CD14-positive monocyte (primary cell): Measurements from ENCODE around the gene SOX5. TPM values are rescaled to one million over a fixed set of nuclear protein-coding genes. Genes with fewer than 3 reads are reported as not detected.

Source experiments
- DNase-seq, 3 donors: peaks; one replicate each; pipeline ENCODE4 v3.0.0-alpha.2; 2011 to 2022
- H2AFZ ChIP-seq: 2 replicates; pipeline ENCODE4 v1.6.0; 2012; ENCODE audit warnings: mild to moderate bottlenecking, low read depth, low read length, inconsistent platforms; ENCODE audit not compliant: insufficient read depth, poor library complexity, severe bottlenecking
- H3K27ac ChIP-seq, 2 donors: 1 replicate in 1 of 2; 2 replicates in 1 of 2; pipeline ENCODE4 v1.5.1; 2012 to 2013; ENCODE audit warnings: low read length in 2 of 2, control low read depth in 1 of 2, inconsistent platforms in 1 of 2, low read depth in 1 of 2, mild to moderate bottlenecking in 1 of 2
- H3K27me3 ChIP-seq, 2 donors: one replicate each; pipeline versions ENCODE4 v1.6.0 to v1.6.1; 2011 to 2013; ENCODE audit warnings: low read length in 2 of 2; ENCODE audit not compliant: control insufficient read depth in 2 of 2, insufficient read depth in 2 of 2
- H3K36me3 ChIP-seq, 2 donors: replicated peaks in 1 of 2; 1 replicate in 1 of 2; 2 replicates in 1 of 2; pipeline versions ENCODE4 v1.5.1 to v1.6.1; 2012 to 2013; ENCODE audit warnings: low read length in 2 of 2, control low read depth in 1 of 2, inconsistent platforms in 1 of 2, mild to moderate bottlenecking in 1 of 2; ENCODE audit not compliant: insufficient read depth in 2 of 2, control insufficient read depth in 1 of 2
- H3K4me1 ChIP-seq, 2 donors: 1 replicate in 1 of 2; 2 replicates in 1 of 2; pipeline versions ENCODE4 v1.5.1 to v1.6.1; 2012 to 2013; ENCODE audit warnings: low read length in 2 of 2, control low read depth in 1 of 2, inconsistent platforms in 1 of 2, mild to moderate bottlenecking in 1 of 2, moderate library complexity in 1 of 2; ENCODE audit not compliant: insufficient read depth in 2 of 2, control insufficient read depth in 1 of 2
- H3K4me2 ChIP-seq: replicated peaks from 2 replicates; pipeline ENCODE3; 2012; ENCODE audit warnings: low read length, moderate library complexity, mild to moderate bottlenecking; ENCODE audit not compliant: poor library complexity, severe bottlenecking; ENCODE audit errors: extremely low read depth
- H3K4me3 ChIP-seq, 3 experiments: fragments of 200-600 bp in 1 of 3; sonication (generic) in 1 of 3; replicated peaks in 1 of 3; 1 replicate in 2 of 3; 2 replicates in 1 of 3; pipeline ENCODE4 v1.5.1; 2011 to 2013; ENCODE audit warnings: low read length in 3 of 3, mild to moderate bottlenecking in 3 of 3, control low read depth in 2 of 3, low read depth in 2 of 3, inconsistent platforms in 1 of 3, moderate library complexity in 1 of 3
- H3K79me2 ChIP-seq: 2 replicates; pipeline ENCODE4 v1.6.0; 2012; ENCODE audit warnings: mild to moderate bottlenecking, control low read depth, inconsistent platforms, low read length, moderate library complexity; ENCODE audit not compliant: insufficient read depth
- H3K9ac ChIP-seq: 2 replicates; pipeline ENCODE4 v1.6.0; 2017; ENCODE audit warnings: low read length, mild to moderate bottlenecking; ENCODE audit not compliant: insufficient read depth, poor library complexity, severe bottlenecking
- H3K9me3 ChIP-seq, 2 donors: replicated peaks in 1 of 2; 1 replicate in 1 of 2; 2 replicates in 1 of 2; pipeline versions ENCODE4 v1.5.1 to v1.6.1; 2012 to 2013; ENCODE audit warnings: low read length in 2 of 2, control low read depth in 1 of 2; ENCODE audit not compliant: control insufficient read depth in 1 of 2, insufficient read depth in 1 of 2
- H4K20me1 ChIP-seq: 2 replicates; pipeline ENCODE4 v1.6.0; 2012; ENCODE audit warnings: mild to moderate bottlenecking, low read length, control low read depth, moderate library complexity; ENCODE audit not compliant: insufficient read depth
- H3K27ac Mint-ChIP-seq, 7 donors: one replicate each; pipeline ENCODE4 v1.8.0; 2020; ENCODE audit warnings: mild to moderate bottlenecking in 7 of 7, mixed read lengths in 7 of 7, moderate library complexity in 6 of 7, inconsistent platforms in 2 of 7
- H3K27me3 Mint-ChIP-seq, 3 donors: one replicate each; pipeline ENCODE4 v1.8.0; 2021 to 2022; ENCODE audit warnings: low read depth in 3 of 3, mild to moderate bottlenecking in 3 of 3, mixed read lengths in 3 of 3, moderate library complexity in 3 of 3, inconsistent platforms in 1 of 3
- H3K36me3 Mint-ChIP-seq, 2 donors: one replicate each; pipeline ENCODE4 v1.8.0; 2020; ENCODE audit warnings: mixed read lengths in 2 of 2, inconsistent platforms in 1 of 2, mild to moderate bottlenecking in 1 of 2
- H3K4me1 Mint-ChIP-seq: one replicate; pipeline ENCODE4 v1.8.0; 2020; ENCODE audit warnings: mild to moderate bottlenecking, mixed read lengths
- H3K4me3 Mint-ChIP-seq, 2 donors: one replicate each; pipeline ENCODE4 v1.8.0; 2020; ENCODE audit warnings: mild to moderate bottlenecking in 2 of 2, mixed read lengths in 2 of 2, moderate library complexity in 1 of 2
- H3K9me3 Mint-ChIP-seq, 7 donors: one replicate each; pipeline ENCODE4 v1.8.0; 2020 to 2022; ENCODE audit warnings: mixed read lengths in 7 of 7, mild to moderate bottlenecking in 6 of 7, moderate library complexity in 6 of 7, inconsistent platforms in 2 of 7
- WGBS: methylation state at CpG from one replicate; pipeline ENCODE4 v1.1.5; 2013; ENCODE audit warnings: missing lambda C conversion rate; ENCODE audit not compliant: insufficient coverage; 5-methylcytosine and 5-hydroxymethylcytosine counted together
- intact Hi-C, 2 donors: fragments of 100-400 bp; cut with micrococcal nuclease; formaldehyde crosslinking; loops; one replicate each; pipeline versions ENCODE4 v1.15.0 to v1.15.1; 2023
- polyA plus RNA-seq, 3 donors: library from polyadenylated mRNA; depleted of rRNA in 1 of 3; unstranded in 2 of 3; stranded (reverse) in 1 of 3; fragments of 300-500 nt in 2 of 3; fragments of >200 nt in 1 of 3; fragmentation: Illumina TruSeq in 2 of 3; gene quantifications; 1 replicate in 2 of 3; 2 replicates in 1 of 3; pipeline ENCODE4 v1.2.3, GENCODE V29; 2012 to 2021
- TF ChIP-seq, protein P1 (sequence below): fragments of 200-600 bp; IDR thresholded peaks from one replicate; pipeline ENCODE4 v1.8.0; 2022; ENCODE audit warnings: antibody characterized with exemption, mild to moderate bottlenecking

SOX5 gene
- polyA plus RNA-seq, 3 donors = not detected

- Mint-ChIP-seq H3K4me3 (no peak overlapping the region), H3K27me3 (peaks cover 0 to 1% (median 0%) of the 10 kb centered on the region in 3 donors), H3K27ac (no peak overlapping the region), H3K4me1 (no peaks in the 10 kb centered on the region), H3K9me3 (peaks cover 0 to 2% (median 0%) of the 10 kb centered on the region in 7 donors), H3K36me3 (no peaks in the 10 kb centered on the region)
- Histone ChIP-seq H2AFZ (no peak overlapping the region), H3K9me3 (peaks cover 0 to 3% of the 10 kb centered on the region in 2 donors), H3K4me2 (no peak overlapping the region), H4K20me1 (no peaks in the 10 kb centered on the region), H3K36me3 (no peaks in the 10 kb centered on the region), H3K4me3 (no peak overlapping the region), H3K27me3 (no peaks in the 10 kb centered on the region), H3K4me1 (no peaks in the 10 kb centered on the region), H3K9ac (no peak overlapping the region), H3K79me2 (no peaks in the 10 kb centered on the region), H3K27ac (no peak overlapping the region)
- 83% methylated on average over 2 of the region's 6 CpGs for WGBS
- DNase-seq = no peak
- TF ChIP-seq, protein P1, sequence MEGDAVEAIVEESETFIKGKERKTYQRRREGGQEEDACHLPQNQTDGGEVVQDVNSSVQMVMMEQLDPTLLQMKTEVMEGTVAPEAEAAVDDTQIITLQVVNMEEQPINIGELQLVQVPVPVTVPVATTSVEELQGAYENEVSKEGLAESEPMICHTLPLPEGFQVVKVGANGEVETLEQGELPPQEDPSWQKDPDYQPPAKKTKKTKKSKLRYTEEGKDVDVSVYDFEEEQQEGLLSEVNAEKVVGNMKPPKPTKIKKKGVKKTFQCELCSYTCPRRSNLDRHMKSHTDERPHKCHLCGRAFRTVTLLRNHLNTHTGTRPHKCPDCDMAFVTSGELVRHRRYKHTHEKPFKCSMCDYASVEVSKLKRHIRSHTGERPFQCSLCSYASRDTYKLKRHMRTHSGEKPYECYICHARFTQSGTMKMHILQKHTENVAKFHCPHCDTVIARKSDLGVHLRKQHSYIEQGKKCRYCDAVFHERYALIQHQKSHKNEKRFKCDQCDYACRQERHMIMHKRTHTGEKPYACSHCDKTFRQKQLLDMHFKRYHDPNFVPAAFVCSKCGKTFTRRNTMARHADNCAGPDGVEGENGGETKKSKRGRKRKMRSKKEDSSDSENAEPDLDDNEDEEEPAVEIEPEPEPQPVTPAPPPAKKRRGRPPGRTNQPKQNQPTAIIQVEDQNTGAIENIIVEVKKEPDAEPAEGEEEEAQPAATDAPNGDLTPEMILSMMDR = no peak
- intact Hi-C loops = no loop called here
Observed at GRCh38 chr12:23704992-23705943, 244.2 kb downstream of the SOX5 start.

DNA sequence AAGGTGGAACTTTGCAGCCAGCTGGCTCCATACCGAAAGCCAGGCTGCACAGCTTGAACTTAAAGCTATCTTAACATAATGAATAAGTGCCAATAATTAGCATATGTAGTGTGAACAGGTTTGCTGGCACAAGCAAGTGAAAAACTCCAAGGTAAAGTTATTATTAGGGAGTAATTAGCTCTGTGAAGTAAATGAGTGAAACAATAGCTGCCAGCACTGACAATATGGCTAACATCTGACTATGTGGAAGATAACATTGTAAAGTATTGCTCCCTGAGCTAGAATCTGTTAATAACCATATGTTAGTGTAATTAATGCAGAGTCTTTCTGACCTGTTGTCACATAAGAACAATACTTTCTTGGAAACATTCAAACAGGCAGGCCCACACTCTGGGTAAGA, 246.4 kb downstream of the SOX5 start:
- intact Hi-C loops = no loop called here
- Mint-ChIP-seq H3K36me3 (no peaks in the 10 kb centered on the region), H3K9me3 (peaks cover 0 to 5% (median 2%) of the 10 kb centered on the region in 7 donors), H3K4me1 (no peaks in the 10 kb centered on the region), H3K27ac (no peak overlapping the region), H3K27me3 (peaks cover 0 to 1% (median 0%) of the 10 kb centered on the region in 3 donors), H3K4me3 (no peak overlapping the region)
- Histone ChIP-seq H3K4me2 (no peak overlapping the region), H4K20me1 (no peaks in the 10 kb centered on the region), H3K4me3 (no peak overlapping the region), H2AFZ (no peak overlapping the region), H3K36me3 (no peaks in the 10 kb centered on the region), H3K9ac (no peak overlapping the region), H3K9me3 (no peaks in the 10 kb centered on the region), H3K27me3 (no peaks in the 10 kb centered on the region), H3K79me2 (no peaks in the 10 kb centered on the region), H3K27ac (no peak overlapping the region), H3K4me1 (no peaks in the 10 kb centered on the region)
- no peak for DNase-seq
- TF ChIP-seq, protein P1 = no peak
- no CpG with 5 or more reads among the region's 1 CpG for WGBS
